K562 treated with DMSO at 1 percent for 12 hours (cell line): ENCODE measurements around the gene TEX55. TPM values are rescaled to one million over a fixed set of nuclear protein-coding genes. Genes with fewer than 3 reads are reported as not detected.

Experiments used
- total RNA-seq: library from RNA; unstranded; fragments of 300-600 nt; gene quantifications from 2 replicates; pipeline ENCODE4 v1.2.3, GENCODE V29; 2022; ENCODE audit not compliant: insufficient read depth

TEX55 gene
- total RNA-seq, result not detected in 2 replicates

GRCh38 chr3:119145500-119146167 is at the start of gene TEX55:
Gene TEX55, plus strand, starts transcription at chr3:119146165. Its CDS starts 25 bp downstream, at chr3:119146190.

GRCh38 chr3:119173325-119173724 is 27.4 kb downstream of the TEX55 start, which contains the start of gene UPK1B:
Gene UPK1B, plus strand, starts transcription at chr3:119173598. Its CDS starts 13,144 bp downstream, at chr3:119186742.

Other genes with a start within 250 kb of the TEX55 start
- 0.84 and 2.0 TPM in 2 replicates for gene IGSF11, start 111.3 kb upstream of the TEX55 start, total RNA-seq
- gene UPK1B, start 27.4 kb downstream of the TEX55 start, total RNA-seq, result not detected in 2 replicates
- gene B4GALT4, start 94.7 kb downstream of the TEX55 start, total RNA-seq, result 8.6 and 13.5 TPM in 2 replicates
- 0.11 TPM in 1 of 2 replicates, not detected in the other for gene ARHGAP31, start 148.2 kb downstream of the TEX55 start, total RNA-seq